Neural crest cell (in vitro differentiated cells): ENCODE data around the gene DCPS. TPM values are rescaled to one million over a fixed set of nuclear protein-coding genes. Genes with fewer than 3 reads are reported as not detected.

Source experiments
- DNase-seq: peaks from one replicate; pipeline ENCODE4 v3.0.0; 2021; ENCODE audit warnings: low read depth, mixed read lengths, low spot score
- H3K27ac Mint-ChIP-seq: one replicate; pipeline ENCODE4 v1.8.0; 2021; ENCODE audit warnings: mild to moderate bottlenecking, mixed read lengths; ENCODE audit not compliant: unreplicated experiment
- H3K27me3 Mint-ChIP-seq: 2 replicates; pipeline ENCODE4 v1.8.0; 2021; ENCODE audit warnings: low read depth, mild to moderate bottlenecking, mixed read lengths
- H3K36me3 Mint-ChIP-seq: 2 replicates; pipeline ENCODE4 v1.8.0; 2021; ENCODE audit warnings: low read depth, mild to moderate bottlenecking, mixed read lengths
- H3K4me1 Mint-ChIP-seq: 2 replicates; pipeline ENCODE4 v1.8.0; 2021; ENCODE audit warnings: mixed read lengths
- H3K4me3 Mint-ChIP-seq: one replicate; pipeline ENCODE4 v1.8.0; 2021; ENCODE audit warnings: mild to moderate bottlenecking, mixed read lengths
- H3K9me3 Mint-ChIP-seq: 2 replicates; pipeline ENCODE4 v1.8.0; 2021; ENCODE audit warnings: mixed read lengths
- total RNA-seq: library from RNA; stranded (reverse); gene quantifications from 2 replicates; pipeline ENCODE4 v1.2.1, GENCODE V29; 2021
- TF ChIP-seq, protein P1 (sequence below): fragments of 200-600 bp; sonication (generic); conservative IDR thresholded peaks from 2 replicates; pipeline ENCODE4 v1.5.0; 2021; ENCODE audit warnings: antibody characterized with exemption, mild to moderate bottlenecking

The DCPS gene
- total RNA-seq, 1 donor from 2014 or later = 23.3 TPM

DNA sequence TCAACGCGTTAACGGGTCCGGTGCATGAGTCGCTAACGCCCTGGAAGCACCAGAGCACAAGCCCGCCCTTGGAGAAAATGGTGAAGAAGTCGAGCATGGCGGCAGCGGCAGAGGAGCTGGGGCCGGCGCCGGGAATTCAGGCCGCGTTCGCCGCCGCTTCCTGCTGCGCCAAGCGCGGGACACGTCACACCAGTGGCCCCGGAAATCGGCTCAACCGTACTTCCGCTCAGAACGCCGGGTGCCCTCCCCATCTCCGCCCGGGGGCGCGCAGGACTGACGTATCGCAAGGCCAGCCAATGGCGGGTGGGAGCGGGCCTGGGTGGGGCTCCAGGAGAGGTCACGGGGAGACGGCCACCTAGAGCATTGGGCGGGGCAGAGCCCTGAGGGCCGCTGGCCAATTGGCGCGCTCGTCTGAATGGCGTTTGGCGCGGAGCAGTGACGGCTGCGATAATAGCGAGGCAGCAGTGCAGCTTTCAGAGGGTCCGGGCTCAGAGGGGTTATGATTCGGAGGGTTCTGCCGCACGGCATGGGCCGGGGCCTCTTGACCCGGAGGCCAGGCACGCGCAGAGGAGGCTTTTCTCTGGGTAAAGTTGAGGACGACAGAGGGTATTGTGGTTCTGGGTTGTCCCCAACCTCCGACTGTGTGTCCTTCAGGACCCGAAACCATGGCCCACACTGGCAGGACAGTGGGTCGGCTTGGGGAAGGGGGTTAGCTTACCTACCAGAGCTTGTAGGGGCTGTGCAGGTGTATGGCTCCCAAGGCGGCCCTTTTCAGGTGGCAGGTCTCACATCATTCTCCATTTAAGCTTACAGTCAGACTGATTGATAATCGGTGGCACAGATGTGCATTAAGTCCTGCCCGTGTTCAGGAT, 34.9 kb upstream of the DCPS start, which contains the start of the genes FOXRED1 and SRPRA:
TSS of gene FOXRED1 (plus strand) at position 447 of the 872 bp plus-strand sequence. CDS start at position 500, 53 bp downstream.
TSS of gene SRPRA (minus strand) at position 188 of the 872 bp plus-strand sequence. CDS start at position 97, 91 bp downstream.
- no peaks in the 10 kb centered on the region for H3K27me3 Mint-ChIP-seq
- H3K9me3 Mint-ChIP-seq = no peaks in the 10 kb centered on the region
- TF ChIP-seq, protein P1, sequence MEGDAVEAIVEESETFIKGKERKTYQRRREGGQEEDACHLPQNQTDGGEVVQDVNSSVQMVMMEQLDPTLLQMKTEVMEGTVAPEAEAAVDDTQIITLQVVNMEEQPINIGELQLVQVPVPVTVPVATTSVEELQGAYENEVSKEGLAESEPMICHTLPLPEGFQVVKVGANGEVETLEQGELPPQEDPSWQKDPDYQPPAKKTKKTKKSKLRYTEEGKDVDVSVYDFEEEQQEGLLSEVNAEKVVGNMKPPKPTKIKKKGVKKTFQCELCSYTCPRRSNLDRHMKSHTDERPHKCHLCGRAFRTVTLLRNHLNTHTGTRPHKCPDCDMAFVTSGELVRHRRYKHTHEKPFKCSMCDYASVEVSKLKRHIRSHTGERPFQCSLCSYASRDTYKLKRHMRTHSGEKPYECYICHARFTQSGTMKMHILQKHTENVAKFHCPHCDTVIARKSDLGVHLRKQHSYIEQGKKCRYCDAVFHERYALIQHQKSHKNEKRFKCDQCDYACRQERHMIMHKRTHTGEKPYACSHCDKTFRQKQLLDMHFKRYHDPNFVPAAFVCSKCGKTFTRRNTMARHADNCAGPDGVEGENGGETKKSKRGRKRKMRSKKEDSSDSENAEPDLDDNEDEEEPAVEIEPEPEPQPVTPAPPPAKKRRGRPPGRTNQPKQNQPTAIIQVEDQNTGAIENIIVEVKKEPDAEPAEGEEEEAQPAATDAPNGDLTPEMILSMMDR = no peak
- H3K4me1 Mint-ChIP-seq = peaks cover 27% of the 10 kb centered on the region
- H3K4me3 Mint-ChIP-seq = peak within 1 kb of the TSS; percentile 98
- peak within 1 kb of the TSS; percentile 99 for H3K27ac Mint-ChIP-seq
- H3K36me3 Mint-ChIP-seq = peaks cover 9% of the 10 kb centered on the region
- DNase-seq = peak; percentile 99

DNA sequence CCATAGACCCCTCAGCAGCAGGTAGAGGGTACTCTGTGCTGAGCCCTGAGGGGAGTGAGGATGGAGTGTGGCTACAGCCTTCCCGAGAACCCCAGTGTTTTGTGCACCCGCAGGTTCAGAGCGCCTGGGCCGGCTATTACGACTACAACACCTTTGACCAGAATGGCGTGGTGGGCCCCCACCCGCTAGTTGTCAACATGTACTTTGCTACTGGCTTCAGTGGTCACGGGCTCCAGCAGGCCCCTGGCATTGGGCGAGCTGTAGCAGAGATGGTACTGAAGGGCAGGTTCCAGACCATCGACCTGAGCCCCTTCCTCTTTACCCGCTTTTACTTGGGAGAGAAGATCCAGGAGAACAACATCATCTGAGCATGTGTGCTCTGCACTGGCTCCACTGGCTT, 26.5 kb upstream of the DCPS start:
- H3K4me1 Mint-ChIP-seq = peaks cover 12% of the 10 kb centered on the region
- H3K27ac Mint-ChIP-seq = no peak overlapping the region
- DNase-seq = no peak
- no peak overlapping the region for H3K4me3 Mint-ChIP-seq
- H3K27me3 Mint-ChIP-seq = no peaks in the 10 kb centered on the region
- no peaks in the 10 kb centered on the region for H3K9me3 Mint-ChIP-seq
- H3K36me3 Mint-ChIP-seq = peaks cover 7% of the 10 kb centered on the region
- TF ChIP-seq, protein P1 = no peak

DNA sequence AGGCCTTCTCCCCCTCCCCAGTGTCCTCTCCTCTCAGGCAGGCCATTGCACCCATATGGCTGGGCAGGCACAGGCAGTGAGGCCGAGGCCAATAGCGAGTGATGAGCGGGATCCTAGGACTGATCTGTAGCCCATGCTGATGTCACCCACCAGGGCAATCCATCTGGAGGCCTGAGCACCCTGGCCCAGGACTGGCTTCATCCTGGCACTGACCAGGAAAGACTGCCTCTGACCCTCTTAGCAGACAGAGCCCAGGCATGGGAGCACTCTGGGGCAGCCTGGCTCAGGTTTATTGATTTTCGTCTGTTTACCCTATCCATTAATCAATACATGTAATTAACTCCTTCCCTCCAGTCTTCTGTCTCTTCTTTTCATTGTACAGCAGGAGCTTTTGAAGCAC, 26.1 kb upstream of the DCPS start:
- Mint-ChIP-seq H3K36me3 (peaks cover 7% of the 10 kb centered on the region), H3K27me3 (no peaks in the 10 kb centered on the region), H3K4me3 (no peak overlapping the region), H3K27ac (no peak overlapping the region), H3K9me3 (no peaks in the 10 kb centered on the region), H3K4me1 (peaks cover 15% of the 10 kb centered on the region)
- TF ChIP-seq, protein P1 = no peak
- no peak for DNase-seq

DNA sequence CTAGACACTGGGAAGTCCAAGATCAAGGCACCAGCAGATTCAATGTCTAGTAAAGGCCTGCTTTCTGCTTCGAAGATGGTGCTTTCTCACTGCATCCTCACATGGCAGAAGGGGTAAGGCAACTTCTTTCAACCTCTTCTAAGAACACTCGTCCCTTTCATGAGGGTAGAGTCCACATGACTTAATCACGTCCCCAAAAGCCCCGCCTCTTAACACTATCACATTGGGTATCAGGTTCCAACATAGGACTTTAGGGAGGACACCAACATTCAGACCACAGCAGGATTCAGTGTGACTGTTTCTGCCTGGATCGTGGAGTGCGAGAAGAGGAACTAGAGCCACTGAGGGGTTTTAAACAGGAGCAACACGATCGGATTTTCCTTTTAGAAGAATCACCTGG, 24.7 kb upstream of the DCPS start:
- Mint-ChIP-seq H3K4me3 (peak overlapping the region; percentile 68), H3K27me3 (peaks cover 3% of the 10 kb centered on the region), H3K36me3 (peaks cover 7% of the 10 kb centered on the region), H3K9me3 (no peaks in the 10 kb centered on the region), H3K27ac (no peak overlapping the region), H3K4me1 (peaks cover 22% of the 10 kb centered on the region)
- no peak for DNase-seq
- TF ChIP-seq, protein P1 = no peak

DNA sequence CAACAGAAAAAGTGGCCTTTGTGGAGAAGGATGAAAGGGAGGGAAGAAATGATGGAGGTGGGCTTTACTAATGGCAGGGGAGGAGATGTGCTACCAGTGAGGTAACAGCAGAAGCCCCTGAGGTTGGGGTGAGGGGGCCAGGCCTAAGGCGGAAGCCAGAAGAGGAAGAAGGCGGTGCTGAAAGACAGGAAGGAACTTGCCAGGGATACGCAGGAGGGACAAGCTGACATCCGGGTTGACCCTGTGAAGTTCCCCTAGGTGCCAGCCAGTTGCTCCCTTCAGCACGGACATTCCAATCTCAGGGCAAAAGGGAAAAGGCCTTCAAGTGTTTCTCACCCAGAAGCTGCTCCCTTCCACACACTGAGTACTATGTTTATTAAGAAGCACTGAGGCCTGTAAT, 23.3 kb upstream of the DCPS start:
- H3K4me3 Mint-ChIP-seq = peak overlapping the region; percentile 68
- peaks cover 29% of the 10 kb centered on the region for H3K4me1 Mint-ChIP-seq
- no peak for DNase-seq
- peaks cover 3% of the 10 kb centered on the region for H3K27me3 Mint-ChIP-seq
- TF ChIP-seq, protein P1 = no peak
- no peak overlapping the region for H3K27ac Mint-ChIP-seq
- H3K36me3 Mint-ChIP-seq = peaks cover 7% of the 10 kb centered on the region
- no peaks in the 10 kb centered on the region for H3K9me3 Mint-ChIP-seq
